ENCODE data around the gene TMEM243. TPM values are rescaled to one million over a fixed set of nuclear protein-coding genes. Genes with fewer than 3 reads are reported as not detected.
"Not testable (repeated sequence)": the region's sequence is repeated elsewhere in the genome, so short reads cannot be mapped to it uniquely, and the experiment has no call there.

TMEM243 gene
- total RNA-seq, 1 experiment from 2014 or later = 24.2 TPM

DNA sequence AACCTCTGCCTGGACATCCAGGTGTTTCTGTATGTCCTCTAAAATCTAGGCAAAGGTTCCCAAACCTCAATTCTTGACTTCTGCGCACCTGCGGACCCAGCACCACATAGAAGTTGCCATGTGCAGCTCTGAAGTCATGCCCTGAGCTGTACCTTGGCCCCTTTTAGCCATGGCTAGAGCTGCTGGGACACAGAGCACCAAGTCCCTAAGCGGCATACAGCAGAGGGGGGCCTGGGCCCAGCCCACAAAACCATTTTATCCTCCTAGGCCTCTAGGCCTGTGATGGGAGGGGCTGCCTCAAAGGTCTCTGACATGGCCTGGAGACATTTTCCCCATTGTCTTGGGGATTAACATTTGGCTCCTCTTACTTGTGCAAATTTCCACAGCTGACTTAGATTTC, 14.6 kb downstream of the TMEM243 start:
- Mint-ChIP-seq H3K27ac (ENCODE audit: unreplicated experiment) (no peak overlapping the region), H3K36me3 (ENCODE audit: insufficient read depth, unreplicated experiment) (peaks cover 63% of the 10 kb centered on the region), H3K9me3 (ENCODE audit: unreplicated experiment) (peaks cover 33% of the 10 kb centered on the region), H3K4me1 (ENCODE audit: low read depth, unreplicated experiment) (no peaks in the 10 kb centered on the region), H3K27me3 (ENCODE audit: insufficient read depth, unreplicated experiment) (no peaks in the 10 kb centered on the region), H3K4me3 (ENCODE audit: unreplicated experiment) (no peak overlapping the region)
- POLR2A ChIA-PET = no interaction called here
- peak in 1 of 2 experiments; percentile 17 for DNase-seq
- no TSS peak for BruUV-seq (replicated peaks)
- CTCF ChIA-PET = no interaction called here
- peaks cover 2% of the 10 kb centered on the region; the same call in 1 of the 2 replicates for H3K36me3 ChIP-seq (ENCODE audit: control insufficient read depth, insufficient read depth, low read length)
- H3K27me3 ChIP-seq (replicated peaks; ENCODE audit: control insufficient read depth, insufficient read depth, low read length) = no peaks in the 10 kb centered on the region
- H3K4me1 ChIP-seq = peaks cover 9% of the 10 kb centered on the region
- TF ChIP-seq, protein P1, sequence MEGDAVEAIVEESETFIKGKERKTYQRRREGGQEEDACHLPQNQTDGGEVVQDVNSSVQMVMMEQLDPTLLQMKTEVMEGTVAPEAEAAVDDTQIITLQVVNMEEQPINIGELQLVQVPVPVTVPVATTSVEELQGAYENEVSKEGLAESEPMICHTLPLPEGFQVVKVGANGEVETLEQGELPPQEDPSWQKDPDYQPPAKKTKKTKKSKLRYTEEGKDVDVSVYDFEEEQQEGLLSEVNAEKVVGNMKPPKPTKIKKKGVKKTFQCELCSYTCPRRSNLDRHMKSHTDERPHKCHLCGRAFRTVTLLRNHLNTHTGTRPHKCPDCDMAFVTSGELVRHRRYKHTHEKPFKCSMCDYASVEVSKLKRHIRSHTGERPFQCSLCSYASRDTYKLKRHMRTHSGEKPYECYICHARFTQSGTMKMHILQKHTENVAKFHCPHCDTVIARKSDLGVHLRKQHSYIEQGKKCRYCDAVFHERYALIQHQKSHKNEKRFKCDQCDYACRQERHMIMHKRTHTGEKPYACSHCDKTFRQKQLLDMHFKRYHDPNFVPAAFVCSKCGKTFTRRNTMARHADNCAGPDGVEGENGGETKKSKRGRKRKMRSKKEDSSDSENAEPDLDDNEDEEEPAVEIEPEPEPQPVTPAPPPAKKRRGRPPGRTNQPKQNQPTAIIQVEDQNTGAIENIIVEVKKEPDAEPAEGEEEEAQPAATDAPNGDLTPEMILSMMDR (IDR thresholded peaks at IDR 0.05; ENCODE audit: insufficient read depth in 1 of 2, low read depth in 1 of 2, low read length in 1 of 2, severe bottlenecking in 1 of 2, unreplicated experiment in 1 of 2) = no peak
- H3K9me3 ChIP-seq = peaks cover 28% of the 10 kb centered on the region
- no peak overlapping the region for H3K4me3 ChIP-seq (ENCODE audit: low read depth, low read length)
- intact Hi-C loops (cut with micrococcal nuclease; ENCODE audit: unreplicated experiment) = no loop called here

DNA sequence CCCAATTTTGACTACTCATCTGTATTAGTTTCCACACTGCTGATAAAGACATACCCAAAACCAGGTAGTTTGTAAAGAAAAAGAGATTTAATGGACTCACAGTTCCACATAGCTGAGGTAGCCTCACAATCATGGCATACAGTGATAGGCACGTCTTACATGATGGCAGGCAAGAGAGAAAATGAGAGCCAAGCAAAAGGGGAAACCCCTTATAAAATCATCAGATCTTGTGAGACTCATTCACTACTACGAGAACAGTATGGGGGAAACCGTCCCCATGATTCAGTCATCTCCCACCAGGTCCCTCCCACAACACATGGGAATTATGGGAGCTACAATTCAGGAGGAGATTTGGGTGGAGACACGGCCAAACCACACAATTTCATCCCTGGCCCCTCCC, 15.6 kb downstream of the TMEM243 start:
- CTCF ChIA-PET; H3K36me3 ChIP-seq (ENCODE audit: control insufficient read depth, insufficient read depth, low read length): not testable (repeated sequence)

DNA sequence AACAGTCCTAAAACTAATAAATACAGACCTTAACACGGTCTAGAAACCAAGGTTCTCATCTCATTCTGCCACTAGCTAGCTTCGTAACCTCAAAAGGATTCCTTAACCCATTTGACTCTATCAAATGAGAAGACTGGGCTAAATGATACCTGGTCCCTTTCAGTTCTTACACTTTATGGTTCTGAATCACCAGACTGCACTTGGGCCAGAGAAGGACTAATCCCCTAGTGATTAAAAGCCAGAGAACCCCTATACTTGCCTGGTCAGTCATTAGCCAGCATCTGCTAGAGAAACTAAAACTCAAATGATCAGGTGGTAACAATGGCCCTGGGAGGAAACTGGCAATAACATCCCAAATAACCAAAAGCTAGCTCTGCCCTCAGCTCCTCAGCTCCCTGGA, 16.8 kb downstream of the TMEM243 start:
- no peak overlapping the region for H3K27ac Mint-ChIP-seq (ENCODE audit: unreplicated experiment)
- Histone ChIP-seq H3K4me3 (ENCODE audit: low read depth, low read length) (no peak overlapping the region), H3K4me1 (peaks cover 9% of the 10 kb centered on the region), H3K36me3 (ENCODE audit: control insufficient read depth, insufficient read depth, low read length) (0 out of 2 replicates have a peak, but pooled peaks cover 2% of the 10 kb centered on the region), H3K27me3 (replicated peaks; ENCODE audit: control insufficient read depth, insufficient read depth, low read length) (no peaks in the 10 kb centered on the region), H3K9me3 (peaks cover 28% of the 10 kb centered on the region)
- intact Hi-C loops (cut with micrococcal nuclease; ENCODE audit: unreplicated experiment) = loop anchor here (2.0 kb wide), 1 partner anchor 18 kb away; no protein-coding TSS in a partner anchor
- no peaks in the 10 kb centered on the region for H3K27me3 Mint-ChIP-seq (ENCODE audit: insufficient read depth, unreplicated experiment)
- ChIA-PET CTCF (interaction anchor here (0.6 kb wide), 1 partner anchor 19 kb away, joined by 3 read pairs; no protein-coding TSS in a partner anchor), POLR2A (interaction anchor here (0.5 kb wide), 1 partner anchor 15 kb away, joined by 3 read pairs; no protein-coding TSS in a partner anchor)
- H3K9me3 Mint-ChIP-seq (ENCODE audit: unreplicated experiment) = peaks cover 17% of the 10 kb centered on the region
- TF ChIP-seq, protein P1 (IDR thresholded peaks at IDR 0.05; ENCODE audit: insufficient read depth in 1 of 2, low read depth in 1 of 2, low read length in 1 of 2, severe bottlenecking in 1 of 2, unreplicated experiment in 1 of 2) = no peak
- BruUV-seq (replicated peaks) = no TSS peak
- H3K4me3 Mint-ChIP-seq (ENCODE audit: unreplicated experiment) = no peak overlapping the region
- DNase-seq = no peak
- no peaks in the 10 kb centered on the region for H3K4me1 Mint-ChIP-seq (ENCODE audit: low read depth, unreplicated experiment)
- H3K36me3 Mint-ChIP-seq (ENCODE audit: insufficient read depth, unreplicated experiment) = peaks cover 62% of the 10 kb centered on the region

More for the DNA sequence above, 15.6 kb downstream of the TMEM243 start:
- H3K9me3 Mint-ChIP-seq (ENCODE audit: unreplicated experiment) = peaks cover 23% of the 10 kb centered on the region
- H3K4me3 ChIP-seq (ENCODE audit: low read depth, low read length); POLR2A ChIA-PET; H3K27me3 Mint-ChIP-seq (ENCODE audit: insufficient read depth, unreplicated experiment); BruUV-seq (replicated peaks); DNase-seq; H3K4me1 ChIP-seq; H3K27me3 ChIP-seq (replicated peaks; ENCODE audit: control insufficient read depth, insufficient read depth, low read length); H3K4me1 Mint-ChIP-seq (ENCODE audit: low read depth, unreplicated experiment); H3K4me3 Mint-ChIP-seq (ENCODE audit: unreplicated experiment); H3K27ac Mint-ChIP-seq (ENCODE audit: unreplicated experiment): not testable (repeated sequence)
- H3K36me3 Mint-ChIP-seq (ENCODE audit: insufficient read depth, unreplicated experiment) = peaks cover 67% of the 10 kb centered on the region
- intact Hi-C loops (cut with micrococcal nuclease; ENCODE audit: unreplicated experiment) = loop anchor here (2.0 kb wide), 1 partner anchor 17 kb away; no protein-coding TSS in a partner anchor
- H3K9me3 ChIP-seq = peaks cover 28% of the 10 kb centered on the region
